ENCODE data around the gene HS6ST2.
"Not testable (repeated sequence)": the region's sequence is repeated elsewhere in the genome, so short reads cannot be mapped to it uniquely, and the experiment has no call there.

HS6ST2 gene

DNA sequence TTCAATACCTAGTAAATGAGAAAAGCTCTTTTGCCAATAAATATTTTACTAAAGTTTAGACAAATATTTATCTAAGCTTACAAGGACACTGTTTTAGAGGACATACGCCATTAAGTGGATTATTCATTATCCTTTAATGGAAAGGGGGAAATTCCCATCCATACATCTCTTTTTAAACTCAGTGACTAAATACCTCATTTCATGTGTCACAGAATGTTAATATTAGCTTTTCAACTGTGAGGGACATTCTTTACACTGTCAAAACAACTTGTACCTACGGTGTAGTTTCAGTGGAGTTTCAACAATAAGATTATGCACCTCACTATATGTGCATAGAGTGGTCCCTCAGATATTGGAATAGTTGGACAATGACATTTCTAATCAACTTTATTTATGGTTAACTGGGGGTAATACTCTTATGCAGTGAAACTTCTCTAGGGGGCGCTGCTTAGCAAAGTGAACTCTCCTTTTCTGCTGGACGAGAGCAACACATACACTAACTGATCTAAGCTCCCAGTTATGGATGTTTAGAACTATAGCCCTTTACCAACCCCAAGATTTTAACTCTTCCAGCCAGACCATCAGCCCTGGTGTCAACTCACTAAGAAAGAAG, 9.7 kb downstream of the HS6ST2 start:
- DNase-seq (ENCODE audit: low spot score): no peak
- in situ Hi-C loops (cut with MboI; ENCODE audit: low pct_unique_long_range_greater_than_20kb, low sequenced_read_pairs, unreplicated experiment): no loop called here
- TF ChIP-seq, protein P1, sequence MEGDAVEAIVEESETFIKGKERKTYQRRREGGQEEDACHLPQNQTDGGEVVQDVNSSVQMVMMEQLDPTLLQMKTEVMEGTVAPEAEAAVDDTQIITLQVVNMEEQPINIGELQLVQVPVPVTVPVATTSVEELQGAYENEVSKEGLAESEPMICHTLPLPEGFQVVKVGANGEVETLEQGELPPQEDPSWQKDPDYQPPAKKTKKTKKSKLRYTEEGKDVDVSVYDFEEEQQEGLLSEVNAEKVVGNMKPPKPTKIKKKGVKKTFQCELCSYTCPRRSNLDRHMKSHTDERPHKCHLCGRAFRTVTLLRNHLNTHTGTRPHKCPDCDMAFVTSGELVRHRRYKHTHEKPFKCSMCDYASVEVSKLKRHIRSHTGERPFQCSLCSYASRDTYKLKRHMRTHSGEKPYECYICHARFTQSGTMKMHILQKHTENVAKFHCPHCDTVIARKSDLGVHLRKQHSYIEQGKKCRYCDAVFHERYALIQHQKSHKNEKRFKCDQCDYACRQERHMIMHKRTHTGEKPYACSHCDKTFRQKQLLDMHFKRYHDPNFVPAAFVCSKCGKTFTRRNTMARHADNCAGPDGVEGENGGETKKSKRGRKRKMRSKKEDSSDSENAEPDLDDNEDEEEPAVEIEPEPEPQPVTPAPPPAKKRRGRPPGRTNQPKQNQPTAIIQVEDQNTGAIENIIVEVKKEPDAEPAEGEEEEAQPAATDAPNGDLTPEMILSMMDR (IDR thresholded peaks at IDR 0.05; ENCODE audit: extremely low read depth, insufficient read depth, missing control alignments): no peak

DNA sequence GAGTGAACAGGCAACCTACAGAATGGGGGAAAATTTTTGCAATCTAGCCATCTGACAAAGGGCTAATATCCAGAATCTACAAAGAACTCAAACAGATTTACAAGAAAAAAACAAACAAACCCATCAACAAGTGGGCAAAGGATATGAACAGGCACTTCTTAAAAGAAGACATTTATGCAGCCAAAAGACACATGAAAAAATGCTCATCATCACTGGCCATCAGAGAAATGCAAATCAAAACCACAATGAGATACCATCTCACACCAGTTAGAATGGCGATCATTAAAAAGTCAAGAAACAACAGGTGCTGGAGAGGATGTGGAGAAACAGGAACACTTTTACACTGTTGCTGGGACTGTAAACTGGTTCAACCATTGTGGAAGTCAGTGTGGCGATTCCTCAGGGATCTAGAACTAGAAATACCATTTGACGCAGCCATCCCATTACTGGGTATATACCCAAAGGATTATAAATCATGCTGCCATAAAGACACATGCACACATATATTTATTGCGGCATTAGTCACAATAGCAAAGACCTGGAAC, 13.3 kb downstream of the HS6ST2 start:
- in situ Hi-C loops (cut with MboI; ENCODE audit: low pct_unique_long_range_greater_than_20kb, low sequenced_read_pairs, unreplicated experiment); DNase-seq (ENCODE audit: low spot score): not testable (repeated sequence)

DNA sequence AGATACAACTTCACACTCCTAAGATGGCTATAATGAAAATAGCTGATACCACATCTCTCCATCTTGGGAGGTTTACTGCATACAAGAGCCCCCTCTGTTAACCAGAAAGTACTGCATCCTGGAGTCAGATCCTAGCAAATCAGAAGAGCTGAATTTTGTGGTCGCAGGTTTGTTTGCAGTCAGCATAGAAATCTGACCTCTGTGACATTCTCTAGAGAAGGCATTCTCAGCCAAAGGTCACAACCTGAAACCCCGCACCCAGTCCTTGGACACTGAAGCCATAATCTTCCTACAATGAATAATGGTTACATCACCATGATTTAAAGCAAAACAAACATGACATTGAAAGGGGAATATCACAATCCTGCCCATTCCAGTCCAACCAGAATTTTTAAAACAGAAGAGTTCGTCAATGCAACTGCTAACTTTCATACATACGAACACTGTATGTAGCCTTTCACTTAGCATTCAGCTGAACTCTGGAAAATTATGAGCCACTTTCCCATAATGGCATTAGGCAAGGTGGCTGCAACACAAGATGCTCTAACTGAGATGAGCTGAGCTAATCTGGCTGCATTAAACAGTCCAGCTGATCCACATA, 17.6 kb downstream of the HS6ST2 start:
- TF ChIP-seq, protein P1 (IDR thresholded peaks at IDR 0.05; ENCODE audit: extremely low read depth, insufficient read depth, missing control alignments): no peak
- in situ Hi-C loops (cut with MboI; ENCODE audit: low pct_unique_long_range_greater_than_20kb, low sequenced_read_pairs, unreplicated experiment): no loop called here
- no peak for DNase-seq (ENCODE audit: low spot score)

DNA sequence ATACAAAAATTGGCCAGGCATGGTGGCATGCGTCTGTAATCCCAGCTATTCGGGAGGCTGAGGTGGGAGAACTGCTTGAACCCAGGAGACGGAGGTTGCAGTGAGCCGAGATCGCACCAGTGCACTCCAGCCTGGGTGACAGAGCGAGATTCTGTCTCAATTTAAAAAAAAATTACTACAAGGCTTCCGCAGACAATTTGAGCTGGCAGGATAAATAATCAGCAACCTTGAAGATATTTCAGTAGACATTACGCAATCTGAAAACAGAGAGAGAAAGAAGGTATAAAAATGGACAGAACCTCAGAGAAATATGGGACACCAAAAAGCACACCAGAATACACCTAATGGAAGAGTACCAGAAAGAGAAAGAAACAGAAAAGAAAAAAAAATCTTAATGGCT, 25.3 kb downstream of the HS6ST2 start:
- TF ChIP-seq, protein P1 (IDR thresholded peaks at IDR 0.05; ENCODE audit: extremely low read depth, insufficient read depth, missing control alignments): no peak
- in situ Hi-C loops (cut with MboI; ENCODE audit: low pct_unique_long_range_greater_than_20kb, low sequenced_read_pairs, unreplicated experiment): no loop called here
- no peak for DNase-seq (ENCODE audit: low spot score)

DNA sequence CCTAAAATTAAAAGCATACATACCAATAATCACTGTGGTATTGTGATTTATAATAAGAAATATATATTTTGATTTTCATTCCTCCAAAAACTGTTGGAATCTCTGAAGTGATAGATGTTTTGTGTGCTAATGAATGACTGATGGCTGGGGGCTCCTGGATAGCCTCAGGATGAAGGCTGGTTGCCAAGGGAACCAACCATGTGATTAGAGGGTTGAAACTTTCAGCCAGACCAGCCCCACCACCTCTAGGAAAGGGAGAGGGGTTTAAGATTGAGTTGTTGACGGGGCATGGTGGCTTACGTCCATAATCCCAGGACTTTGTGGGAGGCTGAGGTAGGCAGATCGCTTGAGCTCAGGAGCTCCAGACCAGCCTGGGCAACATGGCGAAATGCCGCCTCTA, 34.0 kb downstream of the HS6ST2 start:
- TF ChIP-seq, protein P1 (IDR thresholded peaks at IDR 0.05; ENCODE audit: extremely low read depth, insufficient read depth, missing control alignments): no peak
- in situ Hi-C loops (cut with MboI; ENCODE audit: low pct_unique_long_range_greater_than_20kb, low sequenced_read_pairs, unreplicated experiment): no loop called here

DNA sequence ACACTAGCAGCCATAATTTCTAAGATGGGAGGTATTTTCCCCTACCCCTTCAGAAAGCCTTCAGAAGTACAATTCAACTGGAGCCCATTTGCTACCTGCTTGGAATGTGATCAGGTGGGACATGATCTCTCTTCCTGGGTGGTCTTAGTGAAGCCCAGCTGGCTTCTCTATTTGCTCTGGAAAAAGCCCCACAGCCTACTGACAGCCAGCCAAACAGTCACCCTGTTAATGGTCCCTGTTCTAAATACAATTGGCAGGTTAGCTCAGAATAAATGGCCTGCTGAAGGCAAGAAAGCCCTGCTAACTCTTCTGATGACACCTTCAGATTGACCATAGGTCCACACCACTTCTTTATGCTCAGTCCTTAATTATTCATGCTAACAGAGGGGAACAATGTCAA, 39.9 kb downstream of the HS6ST2 start:
- TF ChIP-seq, protein P1 (IDR thresholded peaks at IDR 0.05; ENCODE audit: extremely low read depth, insufficient read depth, missing control alignments): no peak
- in situ Hi-C loops (cut with MboI; ENCODE audit: low pct_unique_long_range_greater_than_20kb, low sequenced_read_pairs, unreplicated experiment): no loop called here
- no peak for DNase-seq (ENCODE audit: low spot score)

More for the DNA sequence above, 34.0 kb downstream of the HS6ST2 start:
- no peak for DNase-seq (ENCODE audit: low spot score)

DNA sequence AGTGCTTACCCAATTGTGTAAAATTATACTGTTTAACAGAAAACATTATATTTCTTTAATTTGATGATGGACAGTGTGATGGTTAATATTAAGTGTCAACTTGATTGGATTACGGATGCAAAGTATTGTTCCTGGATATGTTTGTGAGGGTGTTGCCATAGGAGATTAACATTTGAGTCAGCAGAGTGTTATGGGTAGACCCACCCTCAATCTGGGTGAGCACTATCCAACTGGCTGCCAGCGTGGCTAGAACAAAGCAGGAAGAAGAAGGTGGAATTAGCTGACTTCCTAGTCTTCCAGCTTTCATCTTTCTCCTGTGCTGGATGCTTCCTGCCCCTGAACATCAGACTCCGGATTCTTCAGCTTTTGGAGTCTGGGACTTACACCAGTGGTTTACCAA, 42.1 kb downstream of the HS6ST2 start:
- in situ Hi-C loops (cut with MboI; ENCODE audit: low pct_unique_long_range_greater_than_20kb, low sequenced_read_pairs, unreplicated experiment): no loop called here
- no peak for DNase-seq (ENCODE audit: low spot score)
- TF ChIP-seq, protein P1 (IDR thresholded peaks at IDR 0.05; ENCODE audit: extremely low read depth, insufficient read depth, missing control alignments): no peak

Data from GM13977 (cell line).